Central memory CD4-positive, alpha-beta T cell (primary cell): ENCODE results near the gene GTF2E1.

Experiments used
- DNase-seq: peaks from one replicate; pipeline ENCODE4 v3.0.0; 2022
- total RNA-seq, 3 experiments: gene quantifications; one replicate each; lab custom pipeline; 2026; lab: John Stamatoyannopoulos, UW

The GTF2E1 gene
- total RNA-seq = 9.5 to 34.3 (median 32.5) reads per million in 3 experiments

DNA sequence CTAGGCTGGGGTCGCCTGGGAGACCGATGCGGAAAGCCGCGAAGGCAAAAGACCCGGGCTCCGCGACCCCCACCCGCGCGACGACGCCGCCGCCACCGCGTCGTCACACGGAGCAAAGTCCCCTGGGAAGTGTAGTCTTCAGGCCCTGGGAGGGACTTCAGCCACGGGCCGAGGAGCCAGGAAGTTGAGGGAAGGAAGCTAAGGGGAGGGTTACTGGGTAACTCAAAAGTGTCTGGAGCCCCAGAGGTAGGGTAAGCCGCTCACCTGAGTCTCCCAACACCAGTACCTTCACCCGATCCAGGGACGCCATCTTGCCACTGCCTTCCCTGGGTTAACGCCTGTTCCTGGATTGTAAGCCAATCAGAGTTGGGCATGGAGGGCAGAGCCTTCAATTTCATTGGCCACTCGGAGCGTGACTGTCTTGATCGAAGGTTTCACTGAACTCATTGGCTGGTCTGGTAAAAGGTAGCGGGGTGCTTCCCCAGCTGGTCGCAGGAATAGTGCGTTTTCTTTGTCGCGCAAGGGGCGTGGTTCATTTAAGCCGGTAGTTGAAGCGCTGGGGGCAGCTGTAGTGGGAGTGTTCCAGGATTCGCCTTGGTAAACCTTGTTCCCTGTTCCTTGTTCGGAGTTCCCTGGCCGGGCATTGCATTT lies at the start of gene GTF2E1, which contains the start of gene RABL3:
Gene GTF2E1 (plus strand): TSS at position 547 of the 651 bp plus-strand sequence. CDS start 7,809 bp downstream, outside the sequence.
Gene RABL3 (minus strand): TSS at position 319 of the 651 bp plus-strand sequence. CDS start 9 bp downstream, at position 310.
- DNase-seq = peak; percentile 98

DNA sequence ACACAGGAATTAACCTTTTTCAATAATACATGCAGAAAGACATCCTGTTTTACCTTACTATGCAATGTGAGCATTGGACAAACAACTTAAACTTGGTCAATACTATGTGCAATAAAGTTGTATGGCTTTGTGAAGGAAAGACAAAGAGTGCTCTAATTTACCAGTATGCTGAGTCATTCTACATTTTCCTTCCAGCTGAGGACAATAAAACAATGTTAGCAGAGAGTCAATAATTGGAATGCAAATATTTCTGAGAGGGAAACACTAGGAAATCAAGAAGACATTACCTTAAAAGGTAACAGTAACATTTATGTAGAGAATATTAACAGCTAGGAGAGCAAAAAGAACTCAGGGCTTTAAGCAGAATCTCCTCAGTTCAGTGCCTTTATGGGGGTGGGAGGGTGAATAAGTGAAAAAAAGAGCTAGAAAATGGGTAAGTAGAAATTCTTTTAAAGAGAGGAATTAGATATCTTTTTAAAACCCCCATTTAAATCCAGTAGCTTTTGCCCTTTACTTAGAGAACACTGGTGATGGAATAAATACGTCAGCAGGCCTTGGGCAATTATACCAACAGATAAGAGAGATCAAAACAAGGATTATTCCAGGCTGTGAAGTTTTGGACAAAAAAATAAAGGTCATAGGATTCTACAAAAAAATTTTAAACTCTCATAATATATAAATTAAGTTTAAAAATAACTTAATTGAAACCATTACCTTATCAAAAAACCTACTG lies 48.9 kb upstream of the GTF2E1 start:
- DNase-seq = no peak

DNA sequence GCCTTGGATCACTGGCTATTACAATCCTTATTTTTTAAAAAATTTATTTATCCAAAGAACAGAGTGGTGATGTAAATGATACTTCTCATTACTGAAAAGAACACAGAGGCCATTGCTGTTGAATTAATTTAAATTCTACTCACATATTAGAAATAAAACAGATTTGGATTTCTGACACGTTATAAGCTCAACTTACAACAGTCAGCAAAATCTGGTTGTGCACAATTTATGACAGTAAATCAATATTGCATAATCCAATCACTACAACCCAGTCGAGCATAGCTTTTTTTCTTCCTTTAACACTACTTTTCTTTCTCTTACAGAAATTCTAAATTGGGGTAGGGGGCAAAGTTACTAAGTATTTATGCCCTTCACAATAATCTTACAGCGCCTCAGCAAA lies 43.2 kb upstream of the GTF2E1 start:
- no peak for DNase-seq

DNA sequence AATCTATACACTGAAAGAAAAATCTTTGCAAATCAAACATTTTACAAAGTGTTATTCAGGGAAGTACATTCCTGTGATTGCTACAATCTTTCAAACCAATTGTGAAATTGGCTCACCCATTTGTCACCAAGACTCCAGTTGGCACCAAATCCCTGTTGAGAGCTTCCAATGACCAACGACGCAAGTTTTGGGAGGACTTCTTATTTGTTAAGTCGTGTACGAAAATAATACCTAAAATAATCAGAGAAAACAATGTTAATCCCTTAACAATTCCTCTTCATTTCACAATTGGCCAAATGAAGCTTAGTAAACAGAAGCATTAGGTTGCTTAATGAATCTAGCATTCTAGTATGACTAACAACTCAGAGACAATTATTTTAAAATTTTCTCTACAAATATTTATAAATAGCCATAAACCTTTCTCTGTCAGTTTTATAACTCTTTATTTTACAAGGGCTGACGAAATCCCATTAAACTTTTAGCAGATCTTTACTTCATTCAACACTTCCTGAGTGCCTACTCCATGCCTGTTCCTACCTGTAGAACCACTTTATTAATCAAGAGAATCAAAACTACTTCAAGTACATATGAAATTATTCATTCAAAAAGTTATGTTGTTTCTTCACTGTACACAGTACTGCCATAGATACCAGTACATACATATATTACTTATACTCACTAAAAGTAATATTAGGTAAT lies 36.5 kb upstream of the GTF2E1 start:
- no peak for DNase-seq

DNA sequence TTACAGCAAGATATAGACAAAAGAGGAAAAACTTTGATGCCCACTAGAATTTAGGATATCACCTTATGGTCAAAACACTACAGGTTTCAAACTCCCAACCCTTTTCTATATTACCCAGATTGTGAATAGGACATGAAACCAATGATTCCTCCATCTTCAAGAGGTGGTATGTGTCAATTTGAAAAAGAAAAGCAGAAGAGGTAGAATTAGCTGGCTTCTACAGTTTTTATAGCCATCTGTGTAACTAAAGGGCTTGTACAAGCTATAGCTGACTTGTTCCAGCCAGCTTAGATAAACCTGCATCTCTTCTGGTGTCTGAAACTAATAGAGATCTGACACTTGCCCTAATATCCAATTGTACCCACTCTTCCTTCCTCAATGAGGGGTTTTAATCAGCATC lies 35.6 kb upstream of the GTF2E1 start:
- no peak for DNase-seq

DNA sequence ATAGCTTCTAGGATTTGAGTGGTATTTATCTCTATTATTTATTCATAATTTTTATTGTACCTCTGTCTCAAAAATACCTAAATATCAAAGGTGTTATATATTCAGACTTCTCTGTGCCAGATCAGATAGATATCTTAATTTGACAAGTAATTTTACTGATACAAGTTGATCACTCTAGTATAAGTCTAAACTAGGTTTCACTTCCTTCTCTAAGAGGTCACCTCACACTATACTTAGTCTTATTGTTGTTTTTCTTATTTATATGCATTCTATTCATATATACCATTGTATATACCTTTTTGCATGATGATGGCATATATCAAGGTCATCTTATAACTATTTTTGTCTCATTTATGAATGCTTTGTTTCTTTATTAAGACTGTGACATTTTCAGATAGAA lies 34.1 kb upstream of the GTF2E1 start:
- DNase-seq = no peak

DNA sequence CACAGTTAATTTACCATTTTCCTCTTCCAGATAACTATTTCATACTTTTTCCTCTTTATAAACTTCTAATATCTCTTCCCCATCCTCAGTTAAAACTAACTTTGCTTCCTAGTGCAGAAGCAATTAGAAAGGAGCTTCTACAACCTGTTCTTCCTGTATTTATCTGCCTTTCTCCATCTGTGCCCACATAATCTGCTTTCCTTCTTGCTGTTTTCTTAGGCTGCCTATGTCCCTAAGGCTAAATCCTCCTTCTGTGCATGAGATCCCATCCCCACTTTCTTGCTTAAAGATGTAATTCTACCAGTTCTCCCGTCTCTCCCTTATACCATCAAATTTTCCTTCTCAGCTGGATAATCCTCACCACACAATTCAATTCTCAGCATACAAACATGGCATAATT lies 32.2 kb upstream of the GTF2E1 start:
- no peak for DNase-seq

DNA sequence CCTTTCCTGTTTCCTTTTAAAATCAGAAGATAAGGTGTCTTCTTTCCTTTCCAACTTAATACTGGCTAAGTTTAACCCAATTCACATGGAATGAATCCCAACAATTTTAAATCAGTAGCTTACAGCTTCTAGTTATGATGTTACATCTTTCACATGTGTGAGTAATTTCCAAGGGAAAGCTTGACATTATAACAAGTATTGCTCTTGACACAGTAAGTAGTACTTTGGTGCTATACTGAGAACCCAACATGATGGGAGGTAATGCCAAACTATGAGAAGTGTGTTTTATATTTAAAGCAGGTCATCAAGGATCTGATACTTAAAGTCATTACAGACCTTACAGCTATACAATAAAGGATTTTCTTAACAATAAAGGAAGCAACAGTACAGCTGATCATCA lies 29.3 kb upstream of the GTF2E1 start:
- DNase-seq = no peak

DNA sequence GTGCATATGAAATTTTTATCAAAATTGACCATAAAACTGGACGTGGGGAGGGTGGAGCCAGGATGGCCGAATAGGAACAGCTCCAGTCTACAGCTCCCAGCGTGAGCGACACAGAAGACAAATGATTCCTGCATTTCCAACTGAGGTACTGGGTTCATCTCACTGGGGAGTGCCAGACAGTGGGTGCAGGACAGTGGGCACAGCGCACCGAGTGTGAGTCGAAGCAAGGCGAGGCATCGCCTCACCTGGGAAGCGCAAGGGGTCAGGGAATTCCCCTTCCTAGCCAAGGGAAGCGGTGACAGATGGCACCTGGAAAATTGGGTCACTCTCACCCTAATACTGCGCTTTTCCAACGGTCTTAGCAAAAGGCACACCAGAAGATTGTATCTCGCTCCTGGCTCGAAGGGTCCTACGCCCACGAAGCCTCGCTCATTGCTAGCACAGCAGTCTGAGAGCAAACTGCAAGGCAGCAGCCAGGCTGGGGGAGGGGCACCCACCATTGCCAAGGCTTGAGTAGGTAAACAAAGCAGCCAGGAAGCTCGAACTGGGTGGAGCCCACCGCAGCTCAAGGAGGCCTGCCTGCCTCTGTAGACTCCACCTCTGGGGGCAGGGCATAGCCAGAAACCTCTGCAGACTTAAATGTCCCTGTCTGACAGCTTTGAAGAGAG lies 23.2 kb upstream of the GTF2E1 start:
- peak; percentile 84 for DNase-seq

DNA sequence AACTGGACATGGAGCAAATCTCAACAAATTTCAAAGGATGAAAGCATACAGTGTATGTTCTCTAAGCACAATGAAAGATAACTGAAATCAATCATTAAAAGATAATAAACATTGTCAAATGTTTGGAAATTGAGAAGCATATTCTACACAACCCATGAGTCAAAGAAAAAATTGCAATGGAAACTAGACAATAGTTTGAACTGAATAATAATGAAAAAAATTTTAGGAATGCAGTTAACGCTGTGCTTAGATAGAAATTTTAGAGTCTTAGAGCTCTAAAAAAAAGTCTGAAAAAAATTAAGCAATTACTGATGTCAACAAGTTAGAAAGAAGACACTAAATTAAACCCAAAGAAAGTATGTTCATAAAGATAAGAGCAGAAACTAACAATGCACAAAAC lies 15.8 kb upstream of the GTF2E1 start:
- DNase-seq = no peak

DNA sequence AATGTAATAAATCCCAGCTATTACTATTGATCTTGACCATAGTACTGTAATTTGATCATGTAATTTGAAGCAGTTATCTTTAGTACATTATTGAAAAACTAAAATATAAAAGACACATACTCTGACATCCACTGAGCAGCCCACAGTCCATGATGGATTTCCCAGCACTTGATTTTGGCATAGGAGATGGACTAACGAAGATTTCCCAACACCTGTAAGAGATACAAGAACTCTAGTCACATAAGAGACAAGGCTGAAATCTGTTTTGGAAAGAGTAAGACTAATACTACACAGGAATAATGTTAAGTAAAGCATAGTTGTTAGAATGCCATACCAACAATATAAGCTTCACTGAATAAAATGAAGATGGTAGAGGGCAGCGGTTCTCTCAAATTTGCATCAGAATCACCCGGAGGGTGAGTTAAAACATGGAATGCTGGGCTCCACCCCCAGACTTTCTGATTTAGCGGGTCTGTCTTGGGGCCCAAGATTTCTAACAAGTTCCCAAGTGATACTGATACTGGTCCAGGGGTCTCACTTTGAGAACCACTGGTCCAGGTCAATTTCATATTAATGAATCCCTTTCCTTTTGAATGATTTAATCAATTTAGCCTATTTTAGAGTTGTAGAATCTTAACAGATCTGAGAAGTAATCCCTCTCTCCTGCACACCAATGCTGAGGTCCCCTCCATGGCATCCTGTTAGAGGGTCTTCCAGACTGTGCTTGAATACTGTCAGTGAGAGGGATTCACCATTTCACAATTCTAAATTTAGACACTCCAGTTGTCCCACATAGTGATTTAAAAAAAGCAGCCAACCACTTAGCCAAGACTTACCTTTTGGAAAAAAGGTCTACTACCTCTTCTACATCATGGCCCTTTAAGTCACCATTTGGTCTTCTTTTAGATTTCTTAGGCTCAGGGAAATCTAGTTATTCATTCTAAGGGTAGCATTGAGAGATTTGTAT lies 11.7 kb upstream of the GTF2E1 start:
- DNase-seq = no peak

DNA sequence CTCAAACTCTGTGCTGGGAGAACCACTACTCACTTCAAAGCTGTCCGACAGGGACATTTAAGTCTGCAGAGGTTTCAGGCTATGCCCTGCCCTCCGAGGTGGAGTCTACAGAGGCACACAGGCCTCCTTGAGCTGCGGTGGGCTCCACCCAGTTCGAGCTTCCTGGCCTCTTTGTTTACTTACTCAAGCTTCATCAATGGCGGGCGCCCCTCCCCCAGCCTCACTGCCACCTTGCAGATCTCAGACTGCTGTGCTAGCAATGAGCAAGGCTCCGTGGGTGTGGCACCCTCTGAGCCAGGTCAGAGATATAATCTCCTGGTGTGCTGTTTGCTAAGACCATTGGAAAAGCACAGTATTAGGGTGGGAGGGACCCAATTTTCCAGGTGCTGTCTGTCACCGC lies 4.5 kb upstream of the GTF2E1 start:
- peak; percentile 6 for DNase-seq

DNA sequence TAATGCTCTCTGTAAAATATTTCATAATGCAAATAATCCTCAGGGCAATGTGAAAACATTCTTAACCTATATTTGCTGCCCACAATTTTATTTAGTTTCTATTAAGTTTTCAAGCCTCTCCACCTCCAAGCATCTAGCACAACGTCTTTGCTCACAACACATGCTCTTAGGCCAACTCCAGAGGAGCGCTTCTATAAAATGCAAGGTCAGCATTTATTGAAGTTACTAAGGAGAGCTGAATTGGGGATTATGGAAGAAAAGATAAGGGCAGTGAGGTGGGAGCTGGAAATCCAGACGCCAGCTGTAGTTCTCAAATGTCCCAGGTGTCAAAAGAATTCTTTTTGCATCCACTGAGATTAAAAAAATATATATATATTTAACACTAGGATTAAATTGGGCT lies 1.2 kb upstream of the GTF2E1 start:
- no peak for DNase-seq

DNA sequence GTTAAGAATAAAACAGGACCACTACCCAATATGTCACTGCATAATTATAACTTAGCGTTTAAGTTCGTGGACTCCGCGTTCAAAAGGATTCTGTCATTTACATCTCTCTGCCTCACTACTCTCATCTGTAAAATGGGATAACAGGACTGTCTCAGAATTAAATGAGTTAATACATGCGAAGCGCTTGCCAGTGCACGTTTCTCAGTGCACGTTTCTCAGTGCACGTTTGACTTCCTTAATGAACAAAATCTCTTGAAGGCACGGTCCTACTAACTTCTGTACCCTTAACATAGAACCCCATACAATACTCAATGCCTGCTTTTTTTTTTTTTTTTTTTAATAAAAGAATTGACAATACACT lies 727 bp upstream of the GTF2E1 start:
- no peak for DNase-seq

DNA sequence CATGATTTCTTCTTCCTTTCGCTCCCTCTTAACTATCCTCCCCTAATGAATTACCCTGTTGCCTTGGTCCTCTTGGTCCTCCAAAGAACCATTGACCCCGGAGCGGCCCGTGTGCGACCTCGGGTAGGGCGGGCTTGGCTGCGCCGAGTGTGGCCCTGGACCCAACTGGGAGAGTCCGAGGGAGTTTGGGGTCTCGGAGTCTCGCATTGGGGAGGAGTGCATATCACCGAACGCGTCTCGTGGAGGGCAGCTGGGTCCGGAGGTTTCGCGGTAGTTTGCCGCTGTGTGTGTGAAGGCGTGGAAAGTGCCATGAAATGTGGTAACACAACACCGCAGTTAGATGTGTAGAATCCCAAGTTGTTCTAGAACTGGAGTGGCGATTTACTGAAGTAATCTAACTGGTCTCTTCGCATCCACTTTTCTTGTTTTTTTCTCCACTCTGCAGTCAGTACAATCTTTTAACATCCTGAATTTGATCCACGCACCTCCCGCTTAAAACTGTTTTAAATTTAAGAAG lies 363 bp downstream of the GTF2E1 start:
- DNase-seq = no peak

DNA sequence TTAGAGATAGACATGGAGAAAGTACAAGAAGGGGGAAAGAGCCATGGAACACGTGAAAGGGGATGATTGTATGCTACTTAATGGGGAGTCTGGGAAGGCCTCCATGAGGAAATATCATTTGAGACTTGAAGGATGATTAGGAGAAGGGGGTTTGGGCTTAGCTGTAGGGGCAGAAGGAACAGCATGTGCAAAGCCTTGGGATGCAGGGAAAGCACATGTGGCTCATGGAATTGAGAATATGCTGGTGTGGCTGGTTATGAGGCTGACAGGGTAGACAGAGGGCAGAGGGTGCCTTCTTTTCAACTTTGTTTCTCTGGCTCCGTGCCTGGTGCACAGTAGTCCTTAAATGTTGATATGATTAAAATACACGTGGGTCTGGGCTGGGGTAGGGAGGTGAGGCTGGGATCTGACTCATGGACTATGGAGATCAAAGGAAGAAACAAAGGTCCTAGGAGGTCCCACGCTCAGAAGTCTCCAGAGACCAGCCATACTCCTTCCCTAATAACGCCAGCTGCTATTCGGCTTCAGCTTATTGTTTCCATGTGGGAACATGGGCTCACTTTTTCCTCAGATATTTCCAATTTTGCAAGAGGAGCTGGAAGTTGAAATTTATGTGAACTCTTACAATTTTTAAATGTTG lies 1.1 kb downstream of the GTF2E1 start:
- no peak for DNase-seq

DNA sequence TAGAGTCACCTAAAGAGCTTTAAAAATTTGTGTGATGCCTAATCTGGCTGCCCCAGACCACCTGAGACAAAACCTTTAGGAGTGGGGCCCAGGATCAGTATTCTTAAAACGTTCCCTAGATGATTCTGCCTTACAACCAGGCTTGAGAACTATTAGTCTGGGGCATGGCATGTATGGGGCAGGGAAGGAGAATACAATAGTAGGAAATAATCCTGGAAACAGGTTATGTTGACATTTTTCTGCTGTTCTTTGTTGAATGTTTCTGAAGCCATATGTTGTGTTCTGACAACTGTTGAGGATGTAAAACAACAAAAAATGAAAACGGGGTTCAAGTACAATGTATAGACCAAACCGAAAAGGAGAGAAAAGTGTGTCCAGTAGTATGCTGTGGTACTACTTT lies 2.9 kb downstream of the GTF2E1 start:
- no peak for DNase-seq

DNA sequence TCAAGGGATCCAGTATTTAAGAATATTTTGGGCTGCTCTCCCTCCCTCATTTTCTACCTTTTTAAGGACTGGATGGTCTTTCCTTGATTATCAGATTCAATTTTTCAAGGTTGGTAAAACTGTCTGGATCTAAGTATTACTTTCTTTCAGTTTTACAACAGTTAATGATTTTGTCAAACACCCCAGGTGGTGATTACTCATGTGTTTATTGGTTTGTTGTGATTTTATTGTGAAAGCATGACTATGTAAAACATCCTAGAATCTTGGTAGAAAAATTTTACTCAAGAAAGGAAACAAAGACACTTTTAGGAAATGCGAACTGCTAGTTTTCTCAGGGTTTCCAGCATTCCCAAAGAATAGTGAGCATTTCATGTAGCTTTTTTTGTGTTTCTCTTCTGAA lies 7.3 kb downstream of the GTF2E1 start:
- DNase-seq = no peak

DNA sequence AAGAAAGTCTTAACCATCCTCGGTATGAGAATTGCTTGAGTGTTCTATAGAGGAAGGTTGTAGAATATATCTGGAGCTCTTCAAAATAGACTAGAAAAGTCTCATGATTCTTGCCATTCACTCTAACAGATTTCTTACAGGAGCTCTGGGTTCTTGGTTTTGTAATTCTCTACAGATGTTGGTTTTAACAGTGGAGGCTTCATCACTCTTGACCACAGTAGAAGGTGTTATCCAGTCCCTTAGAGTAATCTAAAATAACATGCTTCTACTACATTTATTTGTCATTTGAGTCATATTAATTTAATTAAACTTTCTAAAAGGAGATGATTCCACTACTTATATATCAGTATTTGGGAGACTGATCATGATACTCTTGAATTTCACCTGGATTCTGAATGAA lies 9.7 kb downstream of the GTF2E1 start:
- no peak for DNase-seq

DNA sequence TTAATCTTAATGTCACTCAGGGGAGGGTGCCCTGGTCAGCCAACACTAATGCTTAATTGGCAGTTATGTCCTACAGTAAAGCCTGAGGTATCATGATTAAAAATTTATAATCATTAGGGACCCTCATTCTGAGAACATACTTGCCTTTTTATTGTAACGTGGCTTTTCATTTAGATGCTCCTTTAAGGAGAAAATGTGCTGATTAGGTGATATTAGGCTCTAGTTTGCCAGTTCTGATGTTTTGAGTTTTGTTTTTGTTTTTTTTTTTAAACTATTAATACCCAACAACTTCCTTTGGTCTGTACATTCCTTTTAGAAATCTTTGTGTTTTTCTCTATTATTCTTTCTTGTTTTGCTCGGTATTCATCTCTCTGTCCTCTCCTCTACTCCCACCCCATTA lies 10.3 kb downstream of the GTF2E1 start:
- DNase-seq = no peak

DNA sequence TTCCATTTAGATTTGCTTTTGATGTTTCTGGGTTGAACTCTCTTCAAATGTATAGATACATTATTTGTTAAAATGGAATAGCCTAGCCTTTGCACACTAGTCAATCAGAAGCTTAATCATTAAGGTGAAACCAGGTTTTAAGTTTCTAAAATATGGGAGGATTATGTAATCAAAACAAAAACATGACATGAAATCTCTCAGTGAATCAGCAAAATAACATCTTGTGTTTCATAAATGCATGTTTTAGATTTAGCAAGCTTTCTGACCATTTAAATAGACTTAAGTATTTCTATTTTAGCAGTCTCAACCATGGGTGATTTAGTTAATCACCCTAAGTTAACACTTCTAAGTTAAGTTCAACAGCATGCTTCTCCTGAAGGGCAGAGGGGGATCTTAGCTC lies 11.3 kb downstream of the GTF2E1 start:
- DNase-seq = no peak
